ENCODE measurements around the gene INPP5D.

INPP5D gene

DNA sequence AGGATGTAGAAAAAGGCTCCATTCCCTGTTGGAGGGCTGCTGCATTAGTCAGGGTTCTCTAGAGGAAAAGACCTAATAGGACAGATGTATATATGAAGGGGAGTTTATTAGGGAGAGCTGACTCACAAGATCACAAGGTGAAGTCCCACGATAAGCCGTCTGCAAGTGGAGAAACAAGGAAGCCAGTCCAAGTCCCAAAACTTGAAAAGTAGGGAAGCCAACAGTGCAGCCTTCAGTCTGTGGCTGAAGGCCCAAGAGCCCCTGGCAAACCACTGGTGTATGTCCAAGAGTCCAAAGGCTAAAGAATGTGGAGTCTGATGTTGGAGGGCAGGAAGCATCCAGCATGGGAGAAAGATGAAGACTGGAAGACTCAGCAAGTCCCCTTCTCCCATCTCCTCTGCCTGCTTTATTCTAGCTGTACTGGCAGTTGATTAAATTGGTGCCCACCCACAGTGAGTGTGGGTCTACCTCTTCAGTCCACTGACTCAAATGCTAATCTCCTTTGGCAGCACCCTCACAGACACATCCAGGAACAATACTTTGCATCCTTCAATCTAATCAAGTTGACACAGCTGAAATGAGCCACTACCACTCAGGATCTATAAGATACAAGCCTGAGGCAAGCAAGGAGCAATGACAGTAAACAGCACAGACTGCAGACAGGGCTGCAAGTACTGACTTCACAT, 161.4 kb downstream of the INPP5D start:
- DNase-seq = no peak

DNA sequence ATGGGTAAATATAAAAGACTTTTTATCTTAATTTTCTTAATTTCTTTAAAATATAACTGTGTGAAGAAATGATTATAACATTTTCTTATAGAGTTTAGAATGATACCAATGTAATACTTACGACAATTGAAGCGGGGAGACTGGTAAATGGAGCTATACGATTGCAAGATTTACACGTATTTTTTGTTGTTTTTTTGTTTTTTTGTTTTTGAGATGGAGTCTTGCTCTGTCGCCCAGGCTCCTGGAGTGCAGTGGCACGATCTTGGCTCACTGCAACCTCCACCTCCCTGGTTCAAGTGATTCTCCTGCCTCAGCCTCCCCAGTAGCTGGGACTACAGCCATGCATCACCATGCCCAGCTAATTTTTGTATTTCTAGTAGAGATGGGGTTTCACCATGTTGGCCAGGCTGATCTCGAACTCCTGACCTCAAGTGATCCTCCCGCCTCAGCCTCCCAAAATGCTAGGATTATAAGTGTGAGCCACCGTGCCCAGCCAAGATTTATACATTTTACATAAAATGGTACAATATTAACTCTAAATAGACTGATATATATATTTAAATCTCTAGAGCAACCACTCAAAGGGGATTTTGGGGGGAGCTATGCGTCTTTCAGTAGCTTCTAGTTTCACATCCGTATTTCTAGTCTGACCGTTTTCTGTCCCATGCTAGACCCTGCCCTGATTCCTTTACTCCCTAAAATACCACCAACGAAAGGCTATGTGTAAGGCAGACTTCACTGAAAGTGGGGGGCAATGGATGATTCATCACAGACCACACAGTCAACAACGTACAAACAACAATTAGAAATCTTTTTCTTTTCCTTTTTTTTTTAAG, 163.1 kb downstream of the INPP5D start:
- DNase-seq = no peak

- DNase-seq = no peak
These were observed 165.3 kb downstream of the INPP5D start for GRCh38 chr2:233225230-233226068.

DNA sequence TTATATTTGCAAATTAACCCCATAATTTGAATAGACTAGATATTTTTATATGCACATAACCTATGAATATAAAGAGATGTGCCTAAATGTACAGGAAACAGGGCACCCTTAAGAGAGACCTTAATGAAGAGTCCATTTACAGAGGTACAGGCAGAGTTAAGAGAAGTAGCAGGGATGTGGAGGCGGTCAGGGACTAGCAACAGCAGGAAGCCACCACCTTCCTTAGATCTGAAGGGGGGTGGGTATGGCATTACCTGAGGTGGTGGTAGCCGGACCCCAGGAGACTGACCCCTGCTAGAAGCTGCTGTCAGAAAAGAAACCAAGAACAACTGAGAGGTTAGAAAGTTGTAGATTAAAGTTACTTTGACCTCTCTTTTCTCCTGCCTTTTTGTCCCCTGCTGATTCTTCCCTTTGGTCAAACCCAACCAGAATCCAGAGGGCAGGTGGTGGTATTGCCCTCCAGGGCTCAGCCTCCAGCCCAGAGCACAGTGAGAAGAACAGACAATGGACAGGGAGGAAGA, 166.4 kb downstream of the INPP5D start:
- DNase-seq = no peak

DNA sequence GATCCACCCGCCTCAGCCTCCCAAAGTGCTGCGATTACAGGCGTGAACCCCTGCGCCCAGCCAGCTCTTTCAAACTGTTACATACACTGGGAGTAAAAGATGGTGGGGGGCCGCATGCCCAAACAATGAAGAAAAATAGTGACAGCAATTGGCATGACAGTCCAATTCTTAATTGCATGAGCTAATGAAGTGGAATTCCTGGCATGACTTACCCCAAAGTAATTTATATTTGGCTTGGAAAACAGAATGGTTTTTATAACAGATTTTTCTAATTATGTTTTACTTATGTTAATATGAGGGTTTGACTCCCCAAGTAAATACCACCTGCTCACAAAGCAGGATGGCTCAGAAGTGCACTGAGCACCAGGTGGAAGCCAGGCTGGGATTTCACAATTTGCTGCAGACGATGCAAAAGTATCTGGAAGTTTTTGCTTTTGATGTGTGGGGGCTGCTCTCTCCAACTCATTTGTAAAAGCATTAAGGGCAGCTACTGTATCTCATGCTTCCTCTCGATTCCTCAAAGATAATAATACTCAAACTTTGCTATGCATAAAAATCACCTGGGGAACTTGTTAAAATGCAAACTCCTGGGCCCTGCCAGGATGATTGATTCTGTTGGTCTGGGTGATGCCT, 167.3 kb downstream of the INPP5D start:
- DNase-seq = no peak

DNA sequence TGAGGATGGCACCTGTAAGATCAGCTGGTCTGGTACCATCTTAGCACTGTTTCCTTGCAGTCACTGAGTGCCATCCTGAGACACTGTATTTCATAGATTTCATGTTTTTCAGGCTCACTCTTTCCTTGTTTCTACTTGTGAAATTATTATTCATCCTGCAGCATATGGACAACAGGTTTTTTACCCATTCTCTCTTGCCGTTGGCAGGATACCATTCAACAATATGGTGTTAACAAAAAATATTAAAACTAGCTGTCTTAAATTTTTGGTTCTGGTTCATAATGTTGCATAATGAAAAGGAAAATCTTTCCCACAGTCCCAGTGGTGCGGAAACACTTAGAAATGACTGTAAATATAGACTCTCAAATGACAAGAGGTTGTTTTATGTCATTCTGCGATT, 168.2 kb downstream of the INPP5D start:
- DNase-seq = no peak

- no peak for DNase-seq
These were observed 173.6 kb downstream of the INPP5D start for GRCh38 chr2:233233618-233234230.

- DNase-seq = no peak
These were observed 174.1 kb downstream of the INPP5D start for GRCh38 chr2:233234264-233234663.

- no peak for DNase-seq
These were observed 174.9 kb downstream of the INPP5D start for GRCh38 chr2:233234996-233235395.

- no peak for DNase-seq
These were observed 175.8 kb downstream of the INPP5D start for GRCh38 chr2:233235977-233236376.

GRCh38 chr2:233236820-233237589, 176.9 kb downstream of the INPP5D start:
- DNase-seq = no peak

DNA sequence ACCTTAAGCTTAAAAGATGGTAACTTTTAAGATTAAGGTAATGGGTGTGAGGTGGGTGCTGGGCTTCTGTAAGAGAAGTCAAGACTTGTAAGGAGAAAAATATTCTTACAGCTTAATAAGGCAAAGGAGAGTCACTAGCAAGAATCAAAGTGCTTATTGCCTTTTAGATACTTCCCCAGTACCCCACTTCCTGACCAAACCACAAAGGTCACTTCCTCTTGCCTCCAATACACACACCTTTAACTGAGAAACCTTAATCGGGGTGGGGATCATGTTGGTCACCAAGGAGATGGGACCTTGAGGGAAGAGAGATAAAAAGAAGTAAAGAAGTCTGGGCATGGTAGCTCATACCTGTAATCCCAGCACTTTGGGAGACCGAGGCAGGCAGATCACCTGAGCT, 180.8 kb downstream of the INPP5D start:
- DNase-seq = no peak

DNA sequence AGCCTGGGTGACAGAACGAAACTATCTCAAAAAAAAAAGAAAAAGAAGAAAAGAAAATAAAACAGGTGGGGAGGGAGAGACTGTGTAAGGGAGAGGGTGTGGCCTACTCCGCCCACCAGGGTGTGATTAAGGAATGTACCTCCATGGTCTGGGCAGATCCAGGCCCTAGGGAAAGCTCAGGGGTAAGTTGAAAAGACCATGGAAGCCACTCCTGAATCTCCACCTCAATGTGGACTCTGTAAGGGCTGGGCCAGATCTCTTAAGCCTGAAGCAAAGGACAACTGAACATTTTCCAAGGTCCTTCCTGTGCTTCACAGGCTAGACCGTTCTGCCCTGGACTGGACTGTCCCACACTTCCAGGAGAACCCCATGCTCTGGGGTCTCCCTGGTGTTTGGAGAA, 181.7 kb downstream of the INPP5D start:
- no peak for DNase-seq

GRCh38 chr2:233242231-233242927, 182.2 kb downstream of the INPP5D start:
- no peak for DNase-seq

DNA sequence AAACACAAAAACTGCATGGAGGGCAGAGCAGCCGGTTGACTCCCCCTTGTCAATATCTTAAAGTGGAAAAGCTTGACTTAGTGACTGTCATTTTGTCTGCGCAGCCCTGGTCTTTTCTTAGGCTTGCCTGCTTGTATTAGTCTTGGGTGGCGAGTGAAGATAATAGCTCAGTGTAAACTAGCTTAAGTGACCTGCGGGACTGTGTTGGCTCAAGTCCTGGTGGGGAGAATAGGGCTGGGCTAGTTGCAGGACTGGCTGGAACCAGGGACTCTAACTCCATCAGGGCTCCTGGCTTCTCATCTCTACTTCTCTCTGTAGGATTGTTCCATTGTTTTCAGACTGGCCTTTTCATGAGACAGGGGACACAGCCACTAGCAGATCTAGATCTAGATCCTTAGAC, 183.2 kb downstream of the INPP5D start:
- DNase-seq = no peak

GRCh38 chr2:233244818-233245217, 184.7 kb downstream of the INPP5D start:
- no peak for DNase-seq

DNA sequence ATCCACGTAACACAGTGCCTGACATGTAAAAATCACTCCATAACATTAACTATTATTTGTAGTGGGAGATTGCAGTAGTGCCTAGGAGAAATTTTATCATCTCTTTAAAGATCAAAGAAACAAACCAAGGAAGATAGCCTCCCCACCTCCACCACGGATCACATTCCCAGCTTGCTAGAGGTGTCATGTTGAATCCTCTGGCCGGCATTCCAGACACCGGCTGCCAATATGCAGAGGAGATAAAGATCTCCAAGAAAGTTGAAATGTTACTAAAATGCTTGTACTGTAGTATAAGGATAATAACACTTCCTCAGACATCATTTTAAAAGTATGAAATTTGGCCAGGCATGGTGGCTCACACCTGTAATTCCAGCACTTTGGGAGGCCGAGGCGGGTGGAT, 185.3 kb downstream of the INPP5D start:
- DNase-seq = no peak

GRCh38 chr2:233247116-233247515, 187.0 kb downstream of the INPP5D start:
- DNase-seq = no peak

DNA sequence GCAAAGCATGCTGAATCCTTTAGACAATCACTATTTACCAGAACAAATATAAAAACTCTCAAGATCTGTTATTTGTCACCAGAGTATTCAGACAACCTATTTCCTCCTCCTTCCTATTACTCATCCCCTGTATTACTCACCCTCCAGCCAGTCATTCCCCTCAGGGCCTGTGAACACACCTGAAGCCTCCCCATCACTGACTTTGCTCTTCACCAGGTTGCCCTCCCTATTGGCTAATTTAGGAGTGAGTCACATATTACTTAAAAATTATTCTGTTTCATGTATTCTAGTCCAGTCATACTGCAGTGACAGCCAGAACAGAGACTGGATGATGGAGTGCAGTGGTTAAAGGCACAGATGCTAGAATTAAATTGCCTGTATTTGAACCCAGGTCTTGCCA, 187.6 kb downstream of the INPP5D start:
- DNase-seq = no peak

GRCh38 chr2:233248999-233249398, 188.9 kb downstream of the INPP5D start:
- DNase-seq = no peak

DNA sequence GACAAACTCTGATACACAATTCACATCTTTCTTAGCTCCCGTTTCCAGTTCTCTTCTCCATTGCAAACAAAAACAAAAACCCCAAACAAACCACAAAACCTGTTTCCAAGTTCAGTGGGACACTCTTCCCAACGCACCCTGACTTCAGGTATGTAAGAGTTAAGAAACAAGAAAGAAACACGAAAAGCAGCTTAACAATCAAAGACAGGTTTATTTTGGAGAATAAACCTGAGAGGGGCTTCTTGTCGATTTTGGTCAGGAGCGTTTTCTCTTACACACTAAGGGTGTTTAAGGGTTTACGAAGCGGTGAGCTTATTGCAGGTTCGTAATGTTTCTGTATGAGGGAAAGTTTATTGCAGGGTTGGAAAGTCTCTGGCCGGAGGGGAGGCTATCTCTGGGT, 190.4 kb downstream of the INPP5D start:
- DNase-seq = no peak
